ENCODE measurements around the gene TRAF2.
"Not testable (repeated sequence)": the region's sequence is repeated elsewhere in the genome, so short reads cannot be mapped to it uniquely, and the experiment has no call there.

TRAF2 gene

GRCh38 chr9:136882109-136882946, 4.0 kb upstream of the TRAF2 start:
- peak; percentile 71 for DNase-seq (ENCODE audit: low read depth)

- DNase-seq (ENCODE audit: low read depth), result not testable (repeated sequence)
These were observed 3.4 kb upstream of the TRAF2 start for GRCh38 chr9:136882947-136883283.

DNA sequence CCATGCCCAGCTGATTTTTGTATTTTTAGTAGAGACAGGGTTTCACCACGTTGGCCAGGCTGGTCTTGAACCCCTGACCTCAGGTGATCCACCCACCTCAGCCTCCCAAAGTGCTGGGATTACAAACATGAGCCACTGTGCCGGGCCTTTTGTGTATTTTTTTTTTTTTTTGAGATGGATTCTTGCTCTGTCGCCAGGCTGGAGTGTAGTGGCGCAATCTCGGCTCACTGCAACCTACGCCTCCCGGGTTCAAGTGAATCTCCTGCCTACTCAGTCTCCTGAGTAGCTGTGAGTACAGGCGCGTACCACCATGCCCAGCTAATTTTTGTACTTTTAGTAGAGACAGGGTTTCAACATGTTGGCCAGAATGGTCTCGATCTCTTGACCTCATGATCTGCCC, 2.6 kb upstream of the TRAF2 start:
- DNase-seq (ENCODE audit: low read depth), result not testable (repeated sequence)

DNA sequence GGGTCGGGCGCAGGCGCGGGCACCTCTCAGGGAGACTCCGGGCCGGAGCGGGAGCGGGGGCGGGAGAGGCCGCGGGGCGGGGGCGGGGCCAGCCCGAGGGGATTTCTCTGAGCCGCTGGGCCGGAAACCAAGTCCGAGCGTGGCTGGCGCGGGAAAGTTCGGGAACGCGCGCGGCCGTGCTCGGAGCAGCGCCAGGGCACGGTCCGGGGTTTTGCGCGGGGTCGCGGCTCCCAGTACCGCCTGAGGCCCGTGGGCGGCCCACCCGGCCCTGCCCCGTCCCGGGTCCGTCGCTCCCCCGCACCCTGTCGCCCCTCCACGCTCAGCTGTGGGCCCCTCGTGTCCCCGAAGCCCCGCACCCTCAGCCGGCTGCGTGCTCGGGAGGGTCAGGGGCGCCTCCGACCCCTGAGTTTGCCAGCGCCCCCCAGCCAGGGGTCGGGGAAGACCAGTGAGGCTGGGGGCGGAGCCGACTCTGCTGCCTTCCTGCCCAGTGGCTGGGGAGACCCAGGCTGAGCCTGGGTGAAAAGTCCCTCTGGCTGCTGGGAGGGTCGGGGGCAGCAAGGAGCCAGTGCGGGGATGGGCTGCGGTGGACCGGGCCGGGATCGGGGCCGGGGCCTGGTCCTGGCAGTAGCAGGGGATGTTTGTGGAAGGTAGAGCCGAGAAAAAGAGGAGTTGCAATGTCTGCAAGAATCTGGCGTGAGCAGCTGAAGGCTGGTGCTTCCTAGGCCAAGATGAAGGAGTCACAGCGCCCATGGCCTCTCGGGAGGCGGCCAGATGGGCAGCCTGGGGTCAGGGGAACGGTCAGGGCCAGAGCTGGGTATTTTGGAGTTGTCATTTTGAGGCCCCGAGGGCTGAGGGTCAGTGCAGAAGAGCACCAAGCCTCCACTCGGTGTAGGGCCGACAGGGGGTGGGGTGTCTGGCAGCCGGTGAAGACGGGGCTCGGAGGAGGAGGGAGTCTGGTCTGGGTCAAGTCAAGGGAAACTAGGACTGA, 588 bp downstream of the TRAF2 start:
- DNase-seq (ENCODE audit: low read depth), result no peak

DNA sequence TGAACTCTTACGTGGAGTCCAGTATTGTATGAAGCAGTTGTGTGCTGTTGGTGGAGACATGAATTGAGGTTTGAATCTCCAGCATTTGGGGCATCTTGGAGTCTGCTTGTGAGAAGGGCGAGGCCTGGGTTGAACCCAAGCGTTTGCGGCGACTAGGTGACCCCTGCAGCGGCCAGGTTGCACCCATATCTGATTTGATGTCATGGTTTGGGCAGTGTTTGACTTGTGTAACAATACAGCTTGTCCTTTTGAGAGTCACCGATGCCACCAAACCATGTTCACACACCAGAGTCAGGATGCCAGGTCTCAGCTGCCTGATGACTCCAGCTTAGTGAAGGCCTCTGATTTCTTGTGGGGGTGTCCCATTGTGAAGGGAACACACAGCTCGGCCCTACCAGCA, 2.1 kb downstream of the TRAF2 start:
- no peak for DNase-seq (ENCODE audit: low read depth)

DNA sequence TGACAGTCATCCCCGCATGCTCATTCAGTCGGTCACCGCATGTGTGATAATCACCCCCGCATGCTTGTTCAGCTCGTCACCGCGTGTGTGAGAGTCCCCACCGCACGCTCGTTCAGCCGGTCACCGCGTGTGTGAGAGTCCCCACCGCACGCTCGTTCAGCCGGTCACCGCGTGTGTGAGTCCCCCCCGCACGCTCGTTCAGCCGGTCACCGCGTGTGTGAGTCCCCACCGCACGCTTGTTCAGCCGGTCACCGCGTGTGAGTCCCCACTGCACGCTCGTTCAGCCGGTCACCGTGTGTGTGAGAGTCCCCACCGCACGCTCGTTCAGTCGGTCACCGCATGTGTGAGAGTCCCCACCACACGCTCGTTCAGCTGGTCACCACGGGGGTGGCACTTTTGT, 3.5 kb downstream of the TRAF2 start:
- DNase-seq (ENCODE audit: low read depth), result no peak

DNA sequence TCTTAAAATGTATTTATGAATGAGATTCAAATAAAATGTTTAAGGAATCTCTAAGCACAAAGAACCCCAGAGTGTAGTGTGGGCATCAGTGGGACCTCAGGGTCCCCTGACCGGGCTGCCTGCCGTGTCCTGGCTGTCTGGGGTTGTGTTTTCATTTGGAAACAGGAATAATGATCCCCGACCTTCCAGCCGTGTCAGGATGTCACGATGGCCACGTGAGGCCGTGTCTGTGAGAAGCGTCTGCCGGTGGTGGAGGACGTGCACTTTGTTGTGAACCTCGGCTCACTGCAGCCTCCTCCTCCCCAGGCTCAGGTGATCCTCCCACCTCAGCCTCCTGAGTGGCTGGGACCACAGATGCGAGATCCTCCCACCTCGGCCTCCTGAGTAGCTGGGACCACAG, 4.3 kb downstream of the TRAF2 start:
- DNase-seq (ENCODE audit: low read depth), result no peak

DNA sequence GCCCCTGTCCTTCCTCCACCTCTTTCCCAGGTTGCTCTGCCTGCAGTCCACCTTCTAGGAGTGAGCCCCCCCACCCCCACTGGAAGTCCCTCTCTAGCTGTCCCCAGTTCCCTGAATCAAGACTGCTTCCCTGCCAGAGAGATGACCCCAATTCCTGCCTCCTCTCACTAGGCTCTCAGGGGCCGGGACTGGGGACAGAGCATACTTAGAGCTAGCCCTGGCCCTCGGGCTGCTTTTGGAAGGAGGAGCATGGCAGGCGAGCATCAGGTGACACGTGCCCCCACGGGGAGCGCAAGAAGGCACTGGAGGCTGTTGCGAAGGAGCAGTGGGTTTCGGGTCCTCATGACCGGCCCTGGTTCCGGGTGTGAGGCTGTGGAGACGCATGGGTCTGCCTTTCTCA, 9.7 kb downstream of the TRAF2 start:
- no peak for DNase-seq (ENCODE audit: low read depth)

DNA sequence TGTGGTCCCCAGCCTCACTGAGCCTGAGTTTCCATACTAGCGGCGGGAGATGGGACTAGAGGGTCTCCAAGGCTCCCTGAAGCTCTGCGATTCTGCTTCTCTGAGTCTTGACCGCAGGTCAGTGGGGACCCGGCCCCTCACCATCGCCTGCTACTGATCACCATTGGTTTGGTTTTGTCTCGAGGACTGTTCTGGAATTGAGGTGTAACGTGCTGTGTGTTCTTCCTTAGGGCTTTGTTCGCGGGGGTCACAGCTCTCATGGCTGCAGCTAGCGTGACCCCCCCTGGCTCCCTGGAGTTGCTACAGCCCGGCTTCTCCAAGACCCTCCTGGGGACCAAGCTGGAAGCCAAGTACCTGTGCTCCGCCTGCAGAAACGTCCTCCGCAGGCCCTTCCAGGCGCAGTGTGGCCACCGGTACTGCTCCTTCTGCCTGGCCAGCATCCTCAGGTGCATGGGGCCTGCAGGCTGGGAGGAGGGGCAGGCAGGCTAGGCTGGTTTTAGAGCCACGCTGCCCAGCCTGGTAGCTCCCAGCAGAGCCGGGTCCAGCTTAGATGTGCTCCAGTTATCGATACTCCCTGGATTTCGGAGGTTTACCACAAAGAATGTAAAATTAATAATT, 12.3 kb downstream of the TRAF2 start:
- no peak for DNase-seq (ENCODE audit: low read depth)

DNA sequence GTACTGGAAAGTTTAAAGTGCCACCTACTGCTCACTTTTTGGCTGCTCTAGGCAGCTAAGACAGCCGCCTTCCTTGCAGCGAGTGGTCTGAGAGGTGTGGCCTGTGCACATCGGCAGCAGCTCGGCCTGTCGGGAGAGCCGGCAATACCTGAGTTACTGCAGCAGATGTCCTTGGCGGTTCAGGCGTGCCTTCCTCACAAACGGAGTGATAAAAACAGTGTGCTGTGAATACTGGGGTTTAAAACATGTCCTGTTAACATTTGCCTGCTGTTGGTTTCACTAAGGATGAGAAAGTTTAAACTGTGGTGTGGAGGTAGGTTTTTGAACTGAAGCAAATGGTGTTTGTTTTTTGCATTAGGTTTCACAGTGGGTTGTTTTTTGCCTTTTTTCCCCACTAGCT, 12.9 kb downstream of the TRAF2 start:
- DNase-seq (ENCODE audit: low read depth), result no peak

- no peak for DNase-seq (ENCODE audit: low read depth)
These were observed 14.2 kb downstream of the TRAF2 start for GRCh38 chr9:136900556-136900955.

- no peak for DNase-seq (ENCODE audit: low read depth)
These were observed 14.7 kb downstream of the TRAF2 start for GRCh38 chr9:136900988-136901515.

- DNase-seq (ENCODE audit: low read depth), result no peak
These were observed 15.4 kb downstream of the TRAF2 start for GRCh38 chr9:136901516-136902258.

- DNase-seq (ENCODE audit: low read depth), result peak; percentile 31
These were observed 16.0 kb downstream of the TRAF2 start for GRCh38 chr9:136902259-136902821.

DNA sequence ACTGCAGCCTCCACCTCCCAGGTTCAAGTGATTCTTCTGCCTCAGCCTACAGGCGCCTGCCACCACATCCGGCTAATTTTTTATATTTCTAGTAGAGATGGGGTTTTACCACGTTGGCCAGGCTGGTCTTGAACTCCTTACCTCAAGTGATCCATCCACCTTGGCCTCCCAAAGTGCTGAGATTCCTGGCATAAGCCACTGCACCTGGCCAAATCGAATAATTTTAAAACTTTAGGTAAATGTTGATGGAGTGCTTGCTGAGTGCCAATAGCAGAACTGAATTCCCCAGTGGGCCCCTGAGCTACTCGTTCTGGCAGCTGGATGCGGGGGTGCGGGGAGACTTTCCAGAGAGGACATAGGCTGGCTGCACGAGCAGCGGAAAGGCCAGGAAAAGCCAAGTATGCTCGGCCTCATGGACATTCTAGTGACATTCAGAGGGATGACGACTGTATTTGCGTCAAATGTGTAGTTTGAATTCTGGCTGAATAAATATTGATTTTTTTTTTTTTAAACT, 16.8 kb downstream of the TRAF2 start:
- no peak for DNase-seq (ENCODE audit: low read depth)

DNA sequence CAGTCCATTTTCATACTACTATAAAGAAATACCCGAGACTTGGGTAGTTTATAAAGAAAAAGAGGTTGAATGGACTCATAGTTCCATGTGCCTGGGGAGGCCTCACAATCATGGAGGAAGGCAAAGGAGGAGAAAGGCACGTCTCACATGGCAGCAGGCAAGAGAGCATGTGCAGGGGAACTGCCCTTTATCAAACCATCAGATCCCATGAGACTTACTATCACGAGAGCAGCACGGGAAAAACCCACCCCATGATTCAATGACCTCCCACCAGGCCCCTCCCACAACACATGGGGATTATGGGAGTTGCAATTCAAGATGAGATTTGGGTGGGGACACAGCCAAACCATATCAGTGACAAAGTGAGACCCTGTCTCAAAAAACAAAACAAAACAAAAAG, 19.9 kb downstream of the TRAF2 start:
- no peak for DNase-seq (ENCODE audit: low read depth)

DNA sequence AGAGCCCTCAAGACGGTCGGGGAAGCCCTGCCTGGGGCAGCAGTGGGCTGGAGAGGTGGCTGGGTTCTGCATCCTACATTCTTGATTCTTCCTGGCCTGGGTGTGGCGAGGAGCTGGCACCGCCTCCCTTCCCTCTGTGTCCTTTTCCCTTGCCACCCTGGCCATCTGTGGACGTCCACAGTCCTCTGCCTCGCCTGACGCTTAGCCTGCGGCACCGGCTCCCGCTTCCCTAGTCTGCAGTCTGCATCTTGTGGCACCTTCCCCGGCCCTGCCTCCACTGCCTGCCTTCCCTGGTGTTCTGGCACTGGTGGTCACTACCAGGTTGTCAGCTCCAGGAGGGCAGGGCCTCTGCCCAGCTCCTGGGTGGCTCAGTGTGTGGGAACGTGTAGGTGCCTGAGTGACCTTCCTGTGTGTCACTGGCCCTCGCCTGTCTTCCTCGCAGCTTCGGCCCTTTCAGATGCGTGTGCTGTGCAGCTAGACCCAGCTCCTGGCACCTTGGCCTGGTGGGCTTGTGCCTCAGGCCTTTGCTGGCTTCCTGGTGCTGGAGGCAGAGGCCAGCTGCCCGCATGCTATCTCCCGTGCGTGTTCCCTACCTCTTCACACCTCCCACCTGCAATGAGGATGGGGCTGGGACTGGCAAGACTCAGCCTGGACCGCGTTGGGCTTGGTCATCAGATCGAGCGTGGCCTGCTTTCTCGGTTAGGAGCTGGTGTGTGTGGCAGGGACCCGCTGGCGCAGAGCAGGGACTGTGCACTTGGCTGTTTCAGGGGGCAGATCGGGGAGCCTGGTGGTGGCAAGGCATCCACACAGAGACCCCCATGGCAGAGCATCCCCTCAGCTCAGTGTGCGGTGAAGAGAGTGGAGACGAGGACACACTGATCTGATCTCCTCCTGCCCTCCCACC, 20.9 kb downstream of the TRAF2 start:
- DNase-seq (ENCODE audit: low read depth), result no peak

- DNase-seq (ENCODE audit: low read depth), result no peak
These were observed 24.0 kb downstream of the TRAF2 start for GRCh38 chr9:136910197-136910900.

DNA sequence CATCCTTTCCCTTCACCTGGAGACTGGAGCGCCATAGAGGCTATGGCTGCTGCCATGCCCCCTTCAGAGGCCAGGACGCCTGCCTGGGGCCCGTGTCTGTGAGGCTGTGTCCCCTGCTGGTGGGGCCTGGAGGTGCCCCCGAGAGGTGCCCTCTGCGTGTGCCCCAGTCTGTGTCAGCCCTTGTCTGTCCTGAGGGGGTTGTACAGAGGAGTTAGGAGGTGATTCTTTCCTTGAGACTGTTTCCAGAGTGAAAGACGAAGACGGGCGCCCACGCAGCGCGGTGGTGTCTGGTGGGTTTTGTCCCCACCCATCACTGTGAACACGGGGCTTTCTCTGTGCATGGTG, 24.6 kb downstream of the TRAF2 start:
- no peak for DNase-seq (ENCODE audit: low read depth)
